Measurements from ENCODE around the gene FPR2.
"Not testable (repeated sequence)": the region's sequence is repeated elsewhere in the genome, so short reads cannot be mapped to it uniquely, and the experiment has no call there.

FPR2 gene

DNA sequence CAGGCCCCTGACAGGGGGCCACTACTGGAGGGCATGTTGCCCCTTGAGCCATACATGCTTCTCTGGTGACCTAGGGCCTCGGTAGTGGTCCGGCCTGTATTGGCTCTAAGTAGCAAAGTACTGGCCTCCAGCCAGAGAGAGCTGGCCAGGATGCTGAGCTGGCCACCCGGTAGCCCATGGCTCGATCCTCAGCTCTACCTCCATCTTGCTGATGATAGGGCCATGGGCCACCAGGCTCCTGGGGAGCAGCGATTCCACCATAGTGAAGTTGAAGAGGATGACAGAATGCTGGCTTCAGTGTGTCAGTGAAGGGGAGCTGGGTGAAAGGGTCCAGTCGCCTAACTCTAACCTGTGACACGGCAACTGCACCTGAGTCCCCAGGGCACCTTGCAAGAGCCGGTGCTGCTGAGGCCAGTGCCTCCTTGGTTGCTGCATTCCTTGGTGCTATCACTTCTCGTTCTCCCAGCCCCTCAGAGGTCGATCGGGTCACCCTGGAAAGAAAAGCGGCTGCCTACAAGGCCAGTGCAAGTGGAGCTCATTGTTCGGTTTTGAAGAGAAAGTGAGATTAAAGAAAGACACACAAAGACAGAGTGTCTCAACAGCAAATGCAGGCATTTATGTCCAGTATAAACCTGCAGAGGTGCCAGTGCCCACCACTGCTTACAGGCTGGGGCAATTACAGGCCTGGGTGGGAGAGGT is 38.9 kb downstream of the FPR2 start:
- no peak overlapping the region for H3K4me3 ChIP-seq (ENCODE audit: low read length)
- no peak for DNase-seq (ENCODE audit: low read depth)
- no peak for TF ChIP-seq CTCF (conservative IDR thresholded peaks at IDR 0.05; ENCODE audit: low read depth, low read length)

DNA sequence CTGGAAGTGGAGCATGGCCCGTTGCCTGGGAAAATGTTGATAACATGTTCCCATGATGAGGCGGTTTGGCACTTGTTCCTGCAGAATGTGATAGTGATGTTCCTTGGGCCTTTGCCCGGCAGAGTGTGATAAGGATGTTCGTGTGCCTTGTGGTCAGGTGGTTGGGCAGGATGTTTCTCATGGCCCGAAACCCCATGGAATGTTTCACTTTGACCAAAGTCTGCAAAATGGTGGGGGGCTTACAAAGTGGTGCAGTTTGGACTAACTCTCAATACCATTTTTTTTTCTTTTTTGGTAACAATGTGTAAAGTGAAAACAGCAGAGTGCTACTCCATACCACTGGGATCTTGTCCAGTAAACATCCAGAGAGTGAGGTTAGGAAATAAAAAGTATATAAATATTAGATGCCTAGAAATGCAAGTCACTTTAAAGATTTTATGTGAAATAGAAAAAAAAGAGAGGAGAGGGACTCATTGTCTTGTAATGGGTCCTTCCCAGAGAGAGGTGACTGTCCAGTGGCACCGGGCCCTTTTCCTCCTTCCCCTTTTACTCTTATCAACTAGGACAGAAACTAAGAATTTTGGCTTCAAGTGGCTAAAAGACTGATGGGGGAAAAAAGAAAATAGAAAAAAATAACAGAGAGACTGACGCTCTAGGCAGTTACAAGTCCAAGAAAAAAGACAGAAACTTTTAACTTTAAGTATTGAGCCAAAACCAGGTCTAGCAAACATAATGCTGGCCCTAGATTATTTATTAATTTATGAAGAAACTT is 39.7 kb downstream of the FPR2 start:
- no peak overlapping the region for H3K4me3 ChIP-seq (ENCODE audit: low read length)
- DNase-seq (ENCODE audit: low read depth), result no peak
- no peak for TF ChIP-seq CTCF (conservative IDR thresholded peaks at IDR 0.05; ENCODE audit: low read depth, low read length)

- no peak overlapping the region for H3K4me3 ChIP-seq (ENCODE audit: low read length)
- no peak for DNase-seq (ENCODE audit: low read depth)
- no peak for TF ChIP-seq CTCF (conservative IDR thresholded peaks at IDR 0.05; ENCODE audit: low read depth, low read length)
Observed at GRCh38 chr19:51802775-51803174, 41.8 kb downstream of the FPR2 start.

DNA sequence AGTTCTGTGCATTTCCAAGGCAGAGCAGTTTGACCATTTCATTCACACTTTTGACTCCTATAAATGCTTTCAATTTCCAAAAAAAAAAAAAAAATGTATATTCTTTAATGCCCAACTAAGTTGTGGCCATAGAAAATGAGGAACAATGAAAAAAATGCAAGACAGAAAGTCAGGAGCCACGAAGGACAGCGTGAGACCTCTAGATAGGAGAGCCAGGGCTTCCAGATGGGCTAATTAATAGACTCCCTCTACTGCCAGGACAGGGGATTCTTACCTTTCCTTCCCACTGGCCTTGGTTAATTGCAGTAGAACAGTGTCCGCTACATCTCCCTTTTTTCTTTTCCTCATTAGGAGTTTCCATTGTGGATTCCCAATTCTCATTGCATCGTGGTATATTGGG is 42.5 kb downstream of the FPR2 start:
- H3K4me3 ChIP-seq (ENCODE audit: low read length), result no peak overlapping the region
- no peak for DNase-seq (ENCODE audit: low read depth)
- no peak for TF ChIP-seq CTCF (conservative IDR thresholded peaks at IDR 0.05; ENCODE audit: low read depth, low read length)

GRCh38 chr19:51803967-51804366 is 43.0 kb downstream of the FPR2 start:
- no peak for TF ChIP-seq CTCF (conservative IDR thresholded peaks at IDR 0.05; ENCODE audit: low read depth, low read length)
- no peak for DNase-seq (ENCODE audit: low read depth)

DNA sequence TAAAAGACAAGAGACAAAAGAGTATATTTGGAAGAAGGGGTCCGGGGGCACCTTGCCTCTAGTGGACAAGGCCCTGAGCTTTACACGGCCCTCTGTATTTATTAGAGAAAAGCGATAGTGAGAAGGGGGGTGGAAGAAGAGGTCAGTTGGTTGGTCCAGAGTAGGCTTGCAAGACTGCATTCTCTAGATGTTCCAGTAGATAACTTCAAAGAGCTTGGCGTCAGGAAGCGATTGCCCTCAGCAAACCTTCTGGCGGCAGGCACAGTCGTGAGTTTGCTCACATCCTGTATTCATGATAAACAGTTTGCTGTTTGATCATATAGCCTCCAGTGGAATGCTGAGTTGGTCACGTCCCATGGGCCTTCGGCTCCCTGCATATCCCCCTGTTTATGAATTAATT is 43.8 kb downstream of the FPR2 start:
- H3K4me3 ChIP-seq (ENCODE audit: low read length); DNase-seq (ENCODE audit: low read depth): not testable (repeated sequence)

More at GRCh38 chr19:51803967-51804366, 43.0 kb downstream of the FPR2 start:
- H3K4me3 ChIP-seq (ENCODE audit: low read length), result no peak overlapping the region

- not testable (repeated sequence) for DNase-seq (ENCODE audit: low read depth); H3K4me3 ChIP-seq (ENCODE audit: low read length)
Observed at GRCh38 chr19:51805396-51805795, 44.4 kb downstream of the FPR2 start.

DNA sequence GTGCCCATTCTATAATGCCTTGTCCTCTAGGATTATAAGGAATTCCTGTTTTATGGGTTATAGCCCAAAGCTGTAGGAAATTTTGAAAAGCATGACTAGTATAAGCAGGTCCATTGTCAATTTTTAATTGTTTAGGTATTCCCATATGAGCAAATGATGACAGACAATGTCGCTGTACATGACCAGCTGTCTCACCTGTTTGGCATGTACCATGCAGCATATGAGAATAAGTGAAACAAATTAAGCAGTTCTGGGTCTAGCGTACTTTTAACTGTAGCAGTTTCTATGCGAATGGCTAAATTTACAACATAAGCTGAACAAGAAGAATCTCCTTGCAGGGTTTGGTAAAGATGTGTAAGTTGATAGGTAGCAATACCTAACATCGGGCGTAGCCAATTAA is 45.6 kb downstream of the FPR2 start:
- not testable (repeated sequence) for DNase-seq (ENCODE audit: low read depth); H3K4me3 ChIP-seq (ENCODE audit: low read length)

Data from retinal pigment epithelial cell (primary cell).